GM23338 (cell line): ENCODE data around the gene DCST2. TPM values are rescaled to one million over a fixed set of nuclear protein-coding genes. Genes with fewer than 3 reads are reported as not detected.

Source experiments
- ATAC-seq: fragments of 200-7000 bp; cut with Tn5 transposase; 3 replicates; pipeline ENCODE4 v1.9.1; 2020
- DNase-seq: peaks from one replicate; pipeline ENCODE4 v3.0.0-alpha.2; 2015; ENCODE audit warnings: low spot score
- H2AFZ ChIP-seq: fragments of 200-600 bp; sonication (generic); 2 replicates; pipeline ENCODE4 v1.8.0; 2016; ENCODE audit warnings: antibody characterized with exemption, mild to moderate bottlenecking, moderate library complexity
- H3F3A ChIP-seq: fragments of 200-600 bp; sonication (generic); replicated peaks from 2 replicates; pipeline ENCODE4 v1.8.0; 2017; ENCODE audit warnings: antibody characterized with exemption, mixed run types, low read depth
- H3K27ac ChIP-seq: fragments of 200-600 bp; sonication (generic); 2 replicates; pipeline ENCODE4 v1.6.1; 2016; ENCODE audit warnings: low read depth
- H3K27me3 ChIP-seq: fragments of 200-600 bp; sonication (generic); 2 replicates; pipeline ENCODE4 v1.8.0; 2016; ENCODE audit warnings: mild to moderate bottlenecking, mixed run types, moderate library complexity; ENCODE audit not compliant: insufficient read depth
- H3K36me3 ChIP-seq: fragments of 200-600 bp; sonication (generic); 2 replicates; pipeline ENCODE4 v1.8.0; 2016; ENCODE audit warnings: mild to moderate bottlenecking; ENCODE audit not compliant: insufficient read depth
- H3K4me1 ChIP-seq: fragments of 200-600 bp; sonication (generic); 2 replicates; pipeline ENCODE4 v1.8.0; 2016; ENCODE audit warnings: mild to moderate bottlenecking, moderate library complexity; ENCODE audit not compliant: insufficient read depth
- H3K4me2 ChIP-seq: fragments of 200-600 bp; sonication (generic); 2 replicates; pipeline ENCODE4 v1.7.1; 2017; ENCODE audit warnings: mixed run types
- H3K4me3 ChIP-seq: fragments of 200-600 bp; sonication (generic); 2 replicates; pipeline ENCODE4 v1.6.1; 2016; ENCODE audit warnings: mixed run types
- H3K79me2 ChIP-seq: fragments of 200-600 bp; sonication (generic); replicated peaks from 2 replicates; pipeline ENCODE4 v1.8.0; 2017; ENCODE audit warnings: mild to moderate bottlenecking; ENCODE audit not compliant: insufficient read depth
- H3K9me2 ChIP-seq: fragments of 200-600 bp; sonication (generic); 2 replicates; pipeline ENCODE4 v1.8.0; 2017; ENCODE audit not compliant: insufficient read depth
- H4K20me1 ChIP-seq: fragments of 200-600 bp; sonication (generic); replicated peaks from 2 replicates; pipeline ENCODE4 v1.8.0; 2017; ENCODE audit warnings: mild to moderate bottlenecking; ENCODE audit not compliant: insufficient read depth
- H3K27ac Mint-ChIP-seq: 2 replicates; pipeline ENCODE4 v1.8.0; 2020; ENCODE audit warnings: inconsistent platforms, mild to moderate bottlenecking, moderate library complexity, mixed read lengths
- H3K27me3 Mint-ChIP-seq: 3 replicates; pipeline ENCODE4 v1.8.0; 2022; ENCODE audit warnings: low read depth, mild to moderate bottlenecking, moderate library complexity, mixed read lengths, inconsistent platforms; ENCODE audit not compliant: insufficient read depth, poor library complexity
- H3K36me3 Mint-ChIP-seq: 3 replicates; pipeline ENCODE4 v1.8.0; 2021; ENCODE audit warnings: low read depth, mild to moderate bottlenecking, inconsistent platforms, moderate library complexity, mixed read lengths
- H3K4me1 Mint-ChIP-seq: 3 replicates; pipeline ENCODE4 v1.8.0; 2020; ENCODE audit warnings: mild to moderate bottlenecking, inconsistent platforms, mixed read lengths
- H3K4me3 Mint-ChIP-seq: 3 replicates; pipeline ENCODE4 v1.8.0; 2021; ENCODE audit warnings: moderate library complexity, mild to moderate bottlenecking, inconsistent platforms, mixed read lengths
- H3K9me3 Mint-ChIP-seq: 3 replicates; pipeline ENCODE4 v1.8.0; 2020; ENCODE audit warnings: moderate library complexity, mild to moderate bottlenecking, inconsistent platforms, mixed read lengths
- EZH2 ChIP-seq: fragments of 200-600 bp; sonication (generic); IDR thresholded peaks from one replicate; pipeline ENCODE4 v1.8.0; 2017; ENCODE audit warnings: antibody characterized with exemption, mild to moderate bottlenecking, low read depth; ENCODE audit not compliant: unreplicated experiment
- JUNB ChIP-seq: IDR thresholded peaks from one replicate; pipeline ENCODE4 v1.6.1; 2016; ENCODE audit warnings: antibody characterized with exemption; ENCODE audit not compliant: unreplicated experiment
- REST ChIP-seq: IDR thresholded peaks from one replicate; pipeline ENCODE4 v1.6.1; 2018; ENCODE audit warnings: antibody characterized with exemption; ENCODE audit not compliant: unreplicated experiment
- STAT1 ChIP-seq: IDR thresholded peaks from one replicate; pipeline ENCODE4 v1.6.1; 2016; ENCODE audit warnings: antibody characterized with exemption; ENCODE audit not compliant: unreplicated experiment
- ZNF114 ChIP-seq: fragments of 250-450 bp; sonication (Bioruptor Pico); IDR thresholded peaks from 2 replicates; pipeline ENCODE4 v1.5.0; 2020; ENCODE audit warnings: mild to moderate bottlenecking, moderate library complexity
- ZNF331 ChIP-seq: fragments of 250-450 bp; sonication (Bioruptor Pico); IDR thresholded peaks from 2 replicates; pipeline ENCODE4 v1.5.0; 2020; ENCODE audit warnings: low read depth, mild to moderate bottlenecking, moderate library complexity
- ZNF462 ChIP-seq: fragments of 250-450 bp; sonication (Bioruptor Pico); IDR thresholded peaks from 2 replicates; pipeline ENCODE4 v1.5.0; 2020; ENCODE audit warnings: mild to moderate bottlenecking, moderate library complexity
- polyA plus RNA-seq: library from polyadenylated mRNA; unstranded; fragments of >200 nt; fragmentation: Nextera tagmentation; extraction: Ambion mirVana; gene quantifications from 2 replicates; pipeline ENCODE4 v1.2.1, GENCODE V29; 2016
- total RNA-seq: library from RNA; depleted of rRNA; stranded (reverse); fragments of >200 nt; shearing (Covaris generic); gene quantifications from 2 replicates; pipeline ENCODE4 v1.2.3, GENCODE V29; 2014

The DCST2 gene
- total and polyA plus RNA-seq, 2 experiments from 2014 or later, result 0.78 TPM; not detected in 1

- Histone ChIP-seq H3K27me3 (no peaks in the 10 kb centered on the region), H2AFZ (no peak overlapping the region), H3K36me3 (no peaks in the 10 kb centered on the region), H4K20me1 (no peaks in the 10 kb centered on the region), H3F3A (no peaks in the 10 kb centered on the region), H3K4me2 (no peak overlapping the region), H3K79me2 (no peaks in the 10 kb centered on the region), H3K27ac (no peak overlapping the region), H3K4me3 (no peak overlapping the region), H3K4me1 (no peaks in the 10 kb centered on the region), H3K9me2 (no peaks in the 10 kb centered on the region)
- ATAC-seq (no peak), DNase-seq (no peak)
- Mint-ChIP-seq H3K27ac (no peak overlapping the region), H3K27me3 (peaks cover 8% of the 10 kb centered on the region), H3K9me3 (no peaks in the 10 kb centered on the region), H3K4me1 (peaks cover 5% of the 10 kb centered on the region; the same call in 1 of the 3 replicates), H3K36me3 (no peaks in the 10 kb centered on the region), H3K4me3 (no peak overlapping the region)
- TF ChIP-seq EZH2 (no peak), STAT1 (no peak), JUNB (no peak), ZNF462 (CRISPR knock-in tag) (no peak), ZNF331 (CRISPR knock-in tag) (no peak), REST (no peak), ZNF114 (no peak)
Measured at GRCh38 chr1:155032886-155033285, 695 bp downstream of the DCST2 start.
